GM12891 (cell line): Measurements from ENCODE around the gene NCCRP1.

Experiments used
- POLR2A ChIP-seq: IDR thresholded peaks from 2 replicates; pipeline ENCODE4 v1.6.1; 2011; ENCODE audit warnings: low read depth, low read length, control low read depth
- POLR2AphosphoS5 ChIP-seq: IDR thresholded peaks from 2 replicates; pipeline ENCODE4 v1.6.1; 2011; ENCODE audit warnings: low read depth, low read length, control low read depth
- SPI1 ChIP-seq: IDR thresholded peaks from 2 replicates; pipeline ENCODE4 v1.6.1; 2011; ENCODE audit warnings: low read depth, low read length, control low read depth
- TAF1 ChIP-seq: IDR thresholded peaks from 2 replicates; pipeline ENCODE4 v1.6.1; 2011; ENCODE audit warnings: low read depth, low read length, control low read depth

DNA sequence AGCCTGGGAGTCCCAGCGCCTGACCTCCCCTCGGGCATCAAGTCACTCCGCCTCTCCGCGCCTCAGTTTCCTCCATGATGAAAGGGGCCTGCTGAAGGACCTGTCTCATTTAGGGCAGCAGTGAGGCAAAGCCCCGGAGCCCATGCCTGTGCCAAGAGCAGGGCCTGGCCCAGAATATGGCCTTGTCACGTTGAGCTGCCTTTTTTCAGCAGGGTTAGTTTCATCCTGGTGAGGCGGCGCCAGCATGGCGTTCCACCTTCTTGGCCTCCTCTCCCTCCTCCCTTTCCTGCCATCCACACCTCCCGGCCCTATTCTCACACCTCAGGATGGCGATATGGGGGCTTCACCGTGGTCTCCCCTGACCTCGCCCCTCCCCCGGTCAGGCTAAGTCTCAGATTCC is 41.0 kb upstream of the NCCRP1 start:
- TF ChIP-seq POLR2AphosphoS5 (no peak), POLR2A (no peak), TAF1 (no peak), SPI1 (no peak)
